HG03097 (cell line): Measurements from ENCODE around the gene WDR70.
"Not testable (repeated sequence)": the region's sequence is repeated elsewhere in the genome, so short reads cannot be mapped to it uniquely, and the experiment has no call there.

Source experiments
- ATAC-seq: cut with Tn5 transposase; IDR thresholded peaks from one replicate; pipeline ENCODE4 v1.9.1; 2021; ENCODE audit not compliant: unreplicated experiment, low FRiP score

WDR70 gene

DNA sequence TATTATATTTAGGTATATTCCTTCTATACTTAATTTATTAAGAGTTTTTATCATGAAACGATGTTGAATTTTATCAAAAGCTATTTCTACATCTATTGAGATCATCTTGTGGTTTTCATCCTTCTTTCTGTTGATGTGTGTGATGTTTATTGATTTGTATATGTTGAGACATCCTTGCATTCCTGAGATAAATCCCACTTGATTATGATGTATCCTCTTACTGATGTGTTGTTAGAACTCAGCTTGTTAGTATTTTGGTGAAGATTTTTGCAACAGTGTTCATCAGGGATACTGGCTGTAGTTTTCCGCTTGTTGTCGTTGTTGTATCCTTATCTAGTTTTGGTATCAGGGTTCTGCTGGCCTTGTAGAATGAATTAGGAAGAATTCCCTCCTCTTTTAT, 247.1 kb downstream of the WDR70 start:
- no peak for ATAC-seq

GRCh38 chr5:37628876-37629275, 249.8 kb downstream of the WDR70 start:
- no peak for ATAC-seq

- ATAC-seq = no peak
Observed at GRCh38 chr5:37631939-37632338, 252.8 kb downstream of the WDR70 start.

DNA sequence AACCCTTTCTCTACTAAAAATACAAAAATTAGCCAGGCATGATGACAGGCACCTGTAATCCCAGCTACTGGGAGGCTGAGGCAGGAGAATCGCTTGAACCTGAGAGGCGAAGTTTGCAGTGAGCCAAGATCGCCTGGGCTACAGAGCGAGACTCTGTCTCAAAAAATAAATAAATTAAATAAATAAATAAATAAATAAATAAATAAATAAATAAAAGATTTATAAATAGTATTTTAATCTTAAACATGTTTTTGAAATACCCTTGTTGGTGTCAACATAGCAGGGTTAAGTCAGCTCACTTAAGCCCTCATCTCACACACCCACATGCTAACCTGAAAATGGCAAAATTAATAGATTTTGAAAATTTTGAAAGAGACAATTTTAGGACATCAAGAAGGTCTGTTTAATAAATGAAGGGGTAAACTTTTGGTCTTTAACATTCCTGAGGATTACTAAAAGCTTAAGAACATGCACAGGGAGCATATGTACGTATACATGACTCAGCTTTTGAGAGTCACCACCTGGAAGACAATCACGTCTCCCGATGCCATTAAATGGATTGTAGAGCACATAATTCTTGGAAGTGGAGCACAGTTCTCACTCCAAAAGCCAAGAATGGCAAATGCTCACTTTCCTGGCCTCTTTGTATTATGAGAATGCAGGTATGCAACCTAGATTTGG, 258.2 kb downstream of the WDR70 start:
- no peak for ATAC-seq

DNA sequence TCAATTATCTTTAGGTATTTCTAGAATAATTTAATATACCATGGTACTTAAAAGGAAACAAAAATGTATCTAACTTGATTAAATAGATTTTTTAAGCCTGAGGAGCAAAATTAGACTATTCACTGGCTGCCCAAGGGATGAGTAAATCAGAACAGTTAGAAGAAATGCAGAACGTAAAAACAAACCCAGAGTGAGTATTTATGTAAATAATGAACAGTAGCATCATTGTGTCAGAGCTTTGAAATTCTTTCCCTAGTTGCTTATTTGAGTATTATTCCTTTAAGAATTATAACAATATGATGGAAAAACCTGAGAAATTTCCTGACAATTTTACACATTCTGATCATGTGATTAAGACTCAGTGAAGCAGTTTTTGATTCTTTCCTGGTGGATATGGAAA, 259.8 kb downstream of the WDR70 start:
- ATAC-seq = no peak

GRCh38 chr5:37640088-37640487, 261.0 kb downstream of the WDR70 start:
- no peak for ATAC-seq

- no peak for ATAC-seq
Observed at GRCh38 chr5:37641933-37642332, 262.8 kb downstream of the WDR70 start.

GRCh38 chr5:37645707-37646106, 266.6 kb downstream of the WDR70 start:
- no peak for ATAC-seq

GRCh38 chr5:37654566-37654965, 275.4 kb downstream of the WDR70 start:
- ATAC-seq = not testable (repeated sequence)

DNA sequence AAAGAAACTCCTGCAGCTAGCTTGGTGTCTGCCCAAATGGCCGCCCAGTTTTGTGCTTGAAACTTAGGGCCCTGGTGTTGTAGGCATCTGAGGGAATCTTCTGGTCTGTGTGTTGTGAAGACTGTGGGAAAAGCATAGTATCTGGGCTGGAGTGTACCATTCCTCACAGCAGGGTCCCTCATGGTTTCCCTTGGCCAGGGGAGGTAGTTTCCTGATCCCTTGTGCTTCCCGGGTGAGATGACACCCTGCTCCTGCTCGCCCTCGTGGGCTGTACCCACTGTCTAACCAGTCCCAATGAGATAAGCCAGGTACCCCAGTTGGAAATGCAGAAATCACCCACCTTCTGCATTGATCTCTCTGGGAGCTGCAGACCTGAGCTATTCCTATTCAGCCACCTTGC, 277.9 kb downstream of the WDR70 start:
- no peak for ATAC-seq

- no peak for ATAC-seq
Observed at GRCh38 chr5:37658440-37658839, 279.3 kb downstream of the WDR70 start.

GRCh38 chr5:37660319-37660718, 281.2 kb downstream of the WDR70 start:
- ATAC-seq = no peak

DNA sequence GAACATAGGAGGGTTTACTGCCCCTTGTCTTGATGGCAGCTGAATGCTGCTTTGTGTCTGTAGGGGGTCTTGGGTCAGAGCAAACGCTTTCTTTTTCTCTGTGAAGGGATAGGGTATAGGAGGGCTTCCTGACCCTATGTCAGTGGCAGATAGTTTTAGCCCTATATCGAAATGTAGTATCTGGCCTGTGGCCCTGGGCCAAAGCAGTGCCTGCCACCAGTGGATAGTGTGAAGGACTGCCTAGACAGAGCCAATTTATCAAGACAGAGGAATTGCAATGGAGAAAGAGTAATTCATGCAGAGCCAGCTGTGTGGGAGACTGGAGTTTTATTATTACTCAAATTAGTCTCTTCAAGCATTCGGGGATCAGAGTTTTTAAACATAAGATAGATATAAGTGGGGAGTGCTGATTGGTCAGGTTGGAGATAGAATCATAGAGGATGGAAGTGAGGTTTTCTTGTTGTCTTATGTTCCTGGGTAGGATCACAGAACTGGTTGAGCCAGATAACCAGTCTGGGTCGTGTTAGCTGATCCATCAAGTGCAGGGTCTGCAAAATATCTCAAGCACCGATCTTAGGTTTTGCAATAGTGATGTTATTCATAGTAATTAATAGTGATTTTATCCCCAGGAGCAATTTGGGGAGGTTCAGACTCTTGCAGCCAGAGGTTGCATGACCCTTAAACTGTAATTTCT, 282.3 kb downstream of the WDR70 start:
- no peak for ATAC-seq

GRCh38 chr5:37661951-37662350, 282.8 kb downstream of the WDR70 start:
- no peak for ATAC-seq

DNA sequence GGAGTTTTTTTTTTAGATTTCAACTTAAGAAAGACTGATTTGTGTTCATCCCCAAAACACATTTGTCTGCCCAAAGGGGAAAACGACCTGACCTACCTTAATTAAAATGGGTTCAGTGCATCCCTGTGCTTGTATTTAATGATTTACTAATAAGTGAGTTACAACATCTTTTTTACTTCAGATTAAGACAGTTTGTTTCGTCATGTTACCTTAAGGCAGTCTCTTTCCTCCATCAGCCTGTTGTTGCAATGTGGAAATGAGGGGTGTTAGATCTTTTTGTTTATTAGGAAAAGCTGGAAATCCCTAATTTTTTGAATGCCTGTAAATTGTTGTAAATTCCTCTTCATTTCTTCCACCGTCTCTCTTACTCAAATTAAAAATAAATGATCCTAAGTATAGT, 283.2 kb downstream of the WDR70 start:
- ATAC-seq = no peak

- ATAC-seq = no peak
Observed at GRCh38 chr5:37662789-37663485, 283.8 kb downstream of the WDR70 start.

- ATAC-seq = no peak
Observed at GRCh38 chr5:37663538-37663937, 284.4 kb downstream of the WDR70 start.

DNA sequence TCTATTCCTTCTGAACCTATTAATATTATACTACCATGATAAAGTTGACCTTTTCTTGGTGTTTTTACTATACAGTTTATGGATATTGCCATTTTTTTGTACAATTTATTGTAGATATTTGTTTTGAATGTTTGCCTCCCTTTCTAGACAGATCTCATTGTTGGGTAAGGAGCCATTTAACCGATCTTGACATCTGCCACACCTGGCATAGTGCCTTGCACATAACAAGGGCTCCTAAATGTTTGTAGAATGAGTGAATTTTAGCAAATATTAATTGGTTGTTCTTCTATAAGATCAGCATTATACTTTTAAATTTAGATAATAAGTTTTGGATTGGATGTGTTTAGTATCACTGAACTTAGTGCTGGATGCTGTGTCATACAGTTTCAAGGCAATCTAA, 285.4 kb downstream of the WDR70 start:
- ATAC-seq = no peak

DNA sequence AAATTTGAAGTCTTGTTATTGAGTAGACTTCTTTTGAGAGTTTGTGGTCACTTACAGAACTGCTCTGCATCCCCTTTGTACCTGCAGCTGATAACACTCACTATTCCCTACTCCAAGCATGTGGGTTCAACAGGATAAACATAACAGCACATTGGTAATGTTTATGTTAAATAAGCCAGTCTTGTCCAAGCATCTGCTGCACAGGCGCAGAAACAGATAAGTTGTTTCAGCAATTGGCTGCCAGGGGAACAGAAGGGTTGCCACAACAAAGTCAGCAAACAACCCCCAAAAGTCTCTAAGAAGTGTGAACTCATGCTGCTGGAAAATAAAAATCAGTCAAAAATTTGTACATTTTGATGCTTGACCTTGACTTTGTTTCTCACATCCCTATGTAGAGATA, 286.2 kb downstream of the WDR70 start:
- no peak for ATAC-seq

DNA sequence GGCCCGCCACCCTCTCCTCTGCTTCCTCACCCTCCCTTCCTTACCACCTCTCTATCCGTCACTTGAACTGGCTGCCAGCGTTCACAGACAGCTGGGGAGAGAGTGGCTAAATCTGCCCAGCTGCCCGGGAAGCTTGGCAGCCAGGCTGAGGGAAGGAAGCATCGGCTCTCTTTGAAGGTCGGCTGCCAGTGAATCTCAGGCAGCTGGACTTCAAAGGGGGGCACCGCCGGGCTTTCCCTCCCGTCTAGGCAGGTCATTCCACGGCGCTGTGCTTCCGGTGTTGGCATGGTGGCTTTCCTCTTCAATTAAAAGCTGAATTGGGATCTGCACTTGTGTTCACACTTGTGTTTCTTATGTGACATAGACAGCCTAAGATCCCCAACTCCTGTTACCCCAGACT, 286.8 kb downstream of the WDR70 start:
- ATAC-seq = no peak

DNA sequence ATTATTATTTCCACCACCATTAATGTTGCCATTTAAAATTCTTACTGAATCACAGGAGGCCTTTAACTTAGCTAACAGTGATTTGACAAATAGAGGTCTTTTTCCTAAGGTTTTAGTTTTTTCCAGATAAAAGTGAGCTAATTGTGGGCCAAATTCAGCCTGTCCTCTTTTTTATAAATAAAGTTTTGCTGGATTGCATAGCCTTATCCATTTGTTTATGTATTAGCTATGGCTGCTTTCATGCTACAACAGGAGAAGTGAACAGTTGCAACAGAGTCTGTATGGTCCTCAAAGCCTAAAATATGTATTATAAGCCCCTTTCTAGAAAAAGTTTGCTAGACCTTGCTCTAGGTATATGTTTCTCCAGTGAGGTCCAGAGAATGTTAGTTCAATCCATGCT, 288.3 kb downstream of the WDR70 start:
- no peak for ATAC-seq

DNA sequence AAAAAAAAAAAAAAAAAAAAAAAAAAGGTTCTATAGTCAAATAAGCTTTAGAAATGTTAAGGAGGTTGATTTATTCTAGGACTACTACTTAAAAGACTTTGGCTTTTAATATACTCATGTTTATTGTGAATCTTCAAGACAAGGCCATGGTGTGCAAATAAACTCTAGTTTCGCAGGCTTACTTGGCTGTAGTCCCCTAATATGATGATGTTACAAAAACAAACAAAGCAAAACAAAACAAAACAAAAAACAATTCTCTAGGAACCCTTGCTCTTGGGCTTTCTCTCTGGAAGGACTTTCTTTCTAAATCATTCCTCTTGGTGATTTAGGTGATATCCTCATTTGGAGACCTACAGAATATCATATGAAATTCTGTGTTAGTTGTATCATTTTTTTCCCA, 288.7 kb downstream of the WDR70 start:
- no peak for ATAC-seq
